ENCODE measurements around the gene ELAC1.
"Not testable (repeated sequence)": the region's sequence is repeated elsewhere in the genome, so short reads cannot be mapped to it uniquely, and the experiment has no call there.

The ELAC1 gene, protein sequence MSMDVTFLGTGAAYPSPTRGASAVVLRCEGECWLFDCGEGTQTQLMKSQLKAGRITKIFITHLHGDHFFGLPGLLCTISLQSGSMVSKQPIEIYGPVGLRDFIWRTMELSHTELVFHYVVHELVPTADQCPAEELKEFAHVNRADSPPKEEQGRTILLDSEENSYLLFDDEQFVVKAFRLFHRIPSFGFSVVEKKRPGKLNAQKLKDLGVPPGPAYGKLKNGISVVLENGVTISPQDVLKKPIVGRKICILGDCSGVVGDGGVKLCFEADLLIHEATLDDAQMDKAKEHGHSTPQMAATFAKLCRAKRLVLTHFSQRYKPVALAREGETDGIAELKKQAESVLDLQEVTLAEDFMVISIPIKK

DNA sequence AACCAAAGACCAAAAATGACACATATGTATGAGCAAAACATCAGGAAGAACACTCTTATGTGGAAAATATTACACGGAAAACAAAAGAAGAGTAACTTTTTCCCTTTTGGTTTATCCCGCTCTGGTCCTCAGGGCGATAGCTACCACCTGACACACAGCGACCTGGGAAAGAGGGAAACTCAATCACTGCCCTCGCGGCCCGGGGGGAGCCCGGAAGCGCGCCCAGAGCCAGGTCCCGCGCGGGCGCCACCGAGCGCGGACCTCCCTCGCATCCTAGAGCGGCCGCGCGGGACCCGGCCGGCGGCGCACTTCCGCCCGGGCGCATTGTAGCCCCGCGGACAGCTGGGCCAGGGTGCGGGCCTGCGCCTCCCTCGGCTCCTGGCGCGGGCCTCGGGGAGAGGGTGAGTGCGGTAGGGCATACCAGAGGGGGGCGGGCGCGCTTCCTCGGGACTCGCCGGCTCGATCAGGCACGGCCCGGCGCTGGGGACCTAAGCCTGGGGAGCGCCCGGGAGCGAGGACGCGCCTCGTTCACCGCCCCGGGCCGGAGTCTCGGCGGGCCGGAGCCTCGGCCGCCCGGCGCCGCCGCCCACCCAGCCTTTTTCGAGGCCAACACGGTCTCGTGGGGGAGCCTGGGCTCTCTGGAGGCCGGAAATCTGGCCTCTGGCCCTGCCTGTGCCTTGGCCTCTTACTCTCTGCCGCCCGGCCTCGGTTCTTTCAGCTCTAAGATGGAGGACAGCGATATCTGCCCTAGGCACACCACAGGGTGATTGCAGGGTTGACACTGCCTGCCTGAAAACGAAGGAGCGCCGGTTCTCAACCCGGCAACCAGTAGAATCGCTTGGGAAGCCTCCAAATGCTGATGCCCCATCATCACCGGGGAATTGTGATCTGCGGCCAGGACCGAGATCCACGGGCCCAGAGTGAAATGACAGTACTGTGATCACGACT is at the start of gene ELAC1:
TSS of gene ELAC1 (plus strand) at position 327 of the 948 bp plus-strand sequence. CDS start 6,365 bp downstream, outside the sequence.
- DNase-seq (ENCODE audit: low read depth): peak; percentile 14

DNA sequence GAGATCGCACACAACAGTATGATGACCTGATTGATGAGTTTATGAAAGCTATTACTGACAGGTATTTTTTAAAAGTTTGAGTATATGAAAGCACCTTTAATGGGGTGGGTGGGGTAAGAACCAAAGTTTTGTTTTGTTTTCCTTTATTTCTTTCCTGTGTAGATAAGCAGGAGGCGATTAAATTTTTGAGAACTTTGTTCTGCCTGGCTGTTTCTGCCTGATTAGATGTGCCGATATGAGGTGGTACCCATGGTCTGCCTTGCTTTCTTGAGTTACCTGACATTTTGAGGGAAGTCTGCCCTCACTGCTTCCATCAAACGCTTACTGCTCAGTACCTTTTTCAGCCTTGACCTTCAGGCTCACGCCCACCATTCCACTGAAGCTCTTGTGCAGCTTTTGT is 49.7 kb upstream of the ELAC1 start:
- DNase-seq (ENCODE audit: low read depth): no peak

DNA sequence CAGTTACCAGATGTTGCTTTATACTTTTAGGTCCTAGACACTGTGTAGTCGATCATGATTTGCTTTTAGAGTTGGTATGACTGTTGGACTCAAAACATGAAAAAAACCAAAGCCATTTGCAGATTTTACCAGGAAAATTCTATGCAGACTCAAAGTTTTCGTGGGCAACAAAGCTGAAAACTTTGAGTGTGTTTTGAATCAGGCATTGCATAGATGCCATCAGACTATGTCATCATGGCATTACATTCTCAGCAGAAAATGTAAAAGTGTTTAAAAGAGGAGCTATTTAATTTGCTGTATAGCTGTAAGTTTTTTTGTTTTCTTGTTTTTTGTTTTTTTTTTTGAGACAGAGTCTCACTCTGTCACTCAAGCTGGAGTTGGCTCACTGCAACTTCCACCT is 43.5 kb upstream of the ELAC1 start:
- no peak for DNase-seq (ENCODE audit: low read depth)

- no peak for DNase-seq (ENCODE audit: low read depth)
These were observed 41.3 kb upstream of the ELAC1 start for GRCh38 chr18:50926521-50926920.

DNA sequence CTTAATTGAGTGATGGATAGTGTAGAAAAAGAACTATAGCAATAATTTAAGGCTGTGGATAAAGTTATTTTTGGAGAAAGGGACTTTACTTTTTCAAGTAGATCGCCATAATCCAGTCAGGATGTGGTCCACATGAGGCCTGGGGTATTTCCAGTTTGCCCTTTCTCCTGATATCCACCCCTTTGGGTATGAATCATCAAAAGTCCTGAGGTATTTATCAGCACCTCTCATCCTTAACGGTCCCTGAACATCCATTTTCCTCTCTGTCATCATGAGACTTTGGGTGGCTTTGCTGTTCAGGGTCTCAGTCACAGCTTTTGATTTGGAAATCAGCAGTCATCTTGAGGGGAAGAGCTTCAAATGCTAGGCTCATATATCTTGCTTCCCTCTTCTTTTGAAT is 39.3 kb upstream of the ELAC1 start:
- DNase-seq (ENCODE audit: low read depth): no peak

- no peak for DNase-seq (ENCODE audit: low read depth)
These were observed 34.2 kb upstream of the ELAC1 start for GRCh38 chr18:50933684-50934083.

- no peak for DNase-seq (ENCODE audit: low read depth)
These were observed 33.2 kb upstream of the ELAC1 start for GRCh38 chr18:50934545-50935211.

GRCh38 chr18:50935493-50936191 is 32.2 kb upstream of the ELAC1 start:
- DNase-seq (ENCODE audit: low read depth): no peak

GRCh38 chr18:50937183-50937582 is 30.7 kb upstream of the ELAC1 start:
- no peak for DNase-seq (ENCODE audit: low read depth)

DNA sequence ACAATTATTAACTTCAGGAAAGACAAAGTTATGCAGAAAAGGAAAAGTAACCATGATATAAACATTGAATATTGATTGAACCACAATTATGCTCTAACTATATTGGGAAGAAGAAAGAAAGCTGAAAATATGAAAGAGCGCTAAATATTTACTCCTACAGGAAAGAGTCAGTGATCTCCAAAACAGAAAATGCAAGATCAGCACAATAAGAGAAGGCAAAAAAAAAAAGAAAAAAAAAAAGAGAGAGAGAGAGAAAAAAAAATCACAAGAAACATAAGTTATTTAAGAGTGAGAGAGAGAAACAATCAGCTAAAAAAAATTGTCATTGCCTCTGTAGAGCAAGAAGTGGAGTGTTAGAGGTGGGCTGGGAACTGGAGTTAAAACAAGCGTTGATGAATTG is 28.9 kb upstream of the ELAC1 start:
- DNase-seq (ENCODE audit: low read depth): no peak

- DNase-seq (ENCODE audit: low read depth): no peak
These were observed 23.5 kb upstream of the ELAC1 start for GRCh38 chr18:50944245-50944932.

DNA sequence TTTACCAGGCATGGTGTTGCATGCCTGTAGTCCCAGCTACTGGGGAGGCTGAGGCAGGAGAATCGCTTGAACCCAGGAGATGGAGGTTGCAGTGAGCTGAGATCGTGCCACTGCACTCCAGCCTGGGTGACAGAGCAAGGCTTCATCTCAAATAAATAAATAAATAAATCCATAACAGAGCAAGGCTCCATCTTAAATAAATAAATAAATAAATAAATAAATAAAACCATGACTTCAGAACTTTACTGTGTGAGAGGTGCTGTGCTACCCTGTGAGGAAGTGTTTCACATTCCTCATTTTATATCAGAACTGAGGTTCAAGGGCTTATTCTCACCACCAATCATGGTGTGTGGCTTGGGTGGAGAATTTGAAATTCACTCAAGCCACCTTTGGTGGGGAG is 21.9 kb upstream of the ELAC1 start:
- not testable (repeated sequence) for DNase-seq (ENCODE audit: low read depth)

DNA sequence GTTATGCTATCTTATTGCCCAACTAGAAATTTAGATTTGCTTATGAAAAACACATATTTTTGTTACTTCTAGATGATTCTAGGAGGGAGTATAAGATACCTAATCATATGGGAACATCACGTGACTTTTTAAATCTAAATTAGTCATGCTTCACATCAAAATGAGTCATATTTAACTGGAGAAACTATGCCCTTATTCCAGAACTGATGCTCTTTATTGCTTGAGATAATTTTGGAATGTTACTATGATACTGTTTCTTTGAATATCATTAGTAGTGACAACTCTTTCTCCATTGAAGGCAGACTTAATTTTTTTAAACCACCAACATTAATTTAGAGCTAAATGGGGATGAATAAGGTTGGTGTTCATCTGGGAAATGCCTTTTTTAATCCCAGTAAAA is 19.9 kb upstream of the ELAC1 start:
- no peak for DNase-seq (ENCODE audit: low read depth)

DNA sequence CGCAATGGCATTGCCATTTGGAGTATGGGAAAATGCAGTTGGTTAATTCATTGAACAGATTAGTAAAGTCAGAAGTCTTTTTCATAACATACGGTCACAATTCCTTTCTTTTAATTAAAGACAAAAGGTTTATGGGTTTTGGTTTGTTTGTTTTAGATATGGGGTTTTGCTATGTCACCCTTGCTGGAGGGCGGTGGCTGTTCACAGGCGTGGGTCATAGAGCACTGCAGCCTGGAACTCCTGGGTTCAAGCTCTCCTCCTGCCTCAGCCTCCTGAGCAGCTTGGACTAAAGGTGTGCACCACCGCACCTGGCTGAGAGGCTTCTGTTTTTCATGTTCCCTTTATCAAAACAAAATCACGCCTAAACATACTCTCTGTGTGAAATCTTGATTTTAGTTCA is 18.7 kb upstream of the ELAC1 start:
- DNase-seq (ENCODE audit: low read depth): no peak

- no peak for DNase-seq (ENCODE audit: low read depth)
These were observed 17.2 kb upstream of the ELAC1 start for GRCh38 chr18:50950626-50951025.

DNA sequence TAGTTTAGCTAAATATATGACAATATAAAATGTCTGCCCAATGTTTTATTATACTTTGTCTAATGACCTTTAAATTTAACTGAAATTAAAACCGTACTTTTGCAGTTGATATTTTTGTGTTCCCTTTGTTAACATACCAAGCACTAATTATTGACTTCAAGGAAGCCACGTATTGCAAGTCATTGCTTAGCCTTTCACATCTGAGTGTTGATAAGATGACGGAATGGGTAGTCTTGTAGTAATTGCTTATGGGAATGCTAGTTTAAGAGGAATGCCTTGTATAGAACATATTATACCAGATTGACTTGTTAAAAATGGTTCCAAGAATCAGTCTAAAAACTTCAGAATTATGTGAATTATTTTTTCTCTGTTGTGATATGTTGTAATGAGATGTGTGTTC is 14.0 kb upstream of the ELAC1 start:
- no peak for DNase-seq (ENCODE audit: low read depth)

GRCh38 chr18:50955253-50955652 is 12.6 kb upstream of the ELAC1 start:
- no peak for DNase-seq (ENCODE audit: low read depth)

DNA sequence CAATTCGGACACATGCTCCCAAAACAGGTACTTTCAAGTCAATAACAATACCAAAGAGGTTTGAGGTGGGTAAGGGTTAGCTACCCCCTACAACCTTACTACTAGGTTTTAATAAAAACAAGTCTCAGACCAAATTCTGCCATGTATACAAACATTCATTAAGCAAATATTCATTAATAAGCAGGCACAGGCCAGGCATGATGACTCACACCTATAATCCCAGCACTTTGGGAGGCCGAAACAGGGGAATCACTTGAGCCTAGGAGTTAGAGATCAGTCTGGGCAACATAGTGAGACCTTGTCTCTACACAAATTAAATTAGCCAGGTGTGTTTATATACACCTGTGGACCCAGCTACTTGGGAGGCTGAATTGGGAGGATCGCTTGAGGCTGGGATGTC is 11.7 kb upstream of the ELAC1 start:
- no peak for DNase-seq (ENCODE audit: low read depth)

DNA sequence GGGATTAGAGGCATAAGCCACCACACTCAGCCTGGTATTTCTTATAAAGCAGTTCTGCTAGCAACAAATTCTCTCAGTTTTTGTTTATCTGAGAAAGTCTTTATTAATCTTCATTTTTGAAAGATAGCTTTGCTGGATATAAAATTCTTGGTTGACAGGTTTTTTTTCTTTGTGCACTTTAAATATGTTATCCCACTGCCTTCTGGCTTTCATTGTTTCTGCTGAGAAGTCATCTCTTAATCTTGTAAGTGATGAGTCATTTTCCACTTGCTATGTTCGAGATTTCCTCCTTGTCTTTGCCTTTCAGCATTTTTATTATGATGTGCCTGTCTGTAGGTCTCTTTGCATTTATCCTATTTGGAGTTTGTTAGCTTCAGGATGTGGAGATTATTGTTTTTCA is 5.9 kb upstream of the ELAC1 start:
- no peak for DNase-seq (ENCODE audit: low read depth)

GRCh38 chr18:50969448-50969847 is 1.6 kb downstream of the ELAC1 start:
- no peak for DNase-seq (ENCODE audit: low read depth)

- no peak for DNase-seq (ENCODE audit: low read depth)
These were observed 2.2 kb downstream of the ELAC1 start for GRCh38 chr18:50970006-50970405.
